Uterus (tissue), 4 donors: ENCODE measurements around the gene UBL3. TPM values are rescaled to one million over a fixed set of nuclear protein-coding genes. Genes with fewer than 3 reads are reported as not detected.

Source experiments
- DNase-seq, 2 donors: peaks; one replicate each; pipeline ENCODE4 v3.0.0-alpha.2; 2019 to 2020
- H3K27ac ChIP-seq, 2 donors: fragments of 200-600 bp; sonication (generic); 1 replicate in 1 of 2; 2 replicates in 1 of 2; pipeline ENCODE4 v1.5.1; 2016 to 2018
- H3K27me3 ChIP-seq, 2 donors: fragments of 200-600 bp; sonication (generic); one replicate each; pipeline ENCODE4 v1.5.1; 2018 to 2019; ENCODE audit warnings: control low read depth in 1 of 2
- H3K36me3 ChIP-seq, 2 donors: fragments of 200-600 bp; sonication (generic); one replicate each; pipeline ENCODE4 v1.5.1; 2019; ENCODE audit warnings: control low read depth in 1 of 2
- H3K4me1 ChIP-seq, 2 donors: fragments of 200-600 bp; sonication (generic); one replicate each; pipeline ENCODE4 v1.5.1; 2018 to 2019; ENCODE audit warnings: control low read depth in 1 of 2
- H3K4me3 ChIP-seq, 2 donors: fragments of 200-600 bp; sonication (generic); 1 replicate in 1 of 2; 2 replicates in 1 of 2; pipeline ENCODE4 v1.5.1; 2018 to 2019; ENCODE audit warnings: mild to moderate bottlenecking in 1 of 2
- H3K9me3 ChIP-seq, 2 donors: fragments of 200-600 bp; sonication (generic); one replicate each; pipeline ENCODE4 v1.5.1; 2019; ENCODE audit warnings: control low read depth in 1 of 2
- CTCF ChIP-seq, 4 experiments: fragments of 200-600 bp in 2 of 4; fragments of 450-650 bp in 2 of 4; sonication (generic) in 2 of 4; IDR thresholded peaks; one replicate each; pipeline ENCODE4 v1.5.1; 2016 to 2019; ENCODE audit warnings: antibody characterized with exemption in 4 of 4, mild to moderate bottlenecking in 2 of 4, moderate library complexity in 1 of 4
- POLR2A ChIP-seq, 2 donors: fragments of 450-650 bp; IDR thresholded peaks; one replicate each; pipeline ENCODE4 v1.6.1; 2016; ENCODE audit warnings: antibody characterized with exemption in 2 of 2, mild to moderate bottlenecking in 1 of 2, moderate library complexity in 1 of 2
- intact Hi-C: fragments of 100-400 bp; cut with DNase I; formaldehyde crosslinking; loops from one replicate; pipeline ENCODE4 v1.15.1; 2023; ENCODE audit warnings: low total_unique reads
- total RNA-seq, 4 donors: library from RNA; depleted of rRNA in 3 of 4; stranded (reverse); fragments of >200 nt in 3 of 4; gene quantifications; one replicate each; pipeline versions ENCODE4 v1.1.0 to v1.2.4, GENCODE V29; 2014 to 2023
- donor health status: DM: yes; HTN: yes; CAD: no.

UBL3 gene
- total RNA-seq, 4 donors from 2014 or later, result 30.2 to 59.7 (median 56.8) TPM

- Histone ChIP-seq H3K27ac (no peak overlapping the region), H3K4me1 (no peaks in the 10 kb centered on the region), H3K36me3 (no peaks in the 10 kb centered on the region), H3K9me3 (no peaks in the 10 kb centered on the region), H3K4me3 (no peak overlapping the region), H3K27me3 (no peaks in the 10 kb centered on the region)
- TF ChIP-seq CTCF (IDR thresholded peaks at IDR 0.05) (no peak), POLR2A (IDR thresholded peaks at IDR 0.05) (no peak)
- intact Hi-C loops, result no loop called here
- DNase-seq, result no peak
These were observed 100.3 kb downstream of the UBL3 start for GRCh38 chr13:29750183-29750530.

- H3K27me3 ChIP-seq, result no peaks in the 10 kb centered on the region
- H3K36me3 ChIP-seq, result no peaks in the 10 kb centered on the region
- DNase-seq, result no peak
- TF ChIP-seq POLR2A (IDR thresholded peaks at IDR 0.05), result no peak
- no peak for TF ChIP-seq CTCF (IDR thresholded peaks at IDR 0.05)
- no peaks in the 10 kb centered on the region for H3K9me3 ChIP-seq
- no peak overlapping the region for H3K27ac ChIP-seq
- intact Hi-C loops, result no loop called here
- H3K4me1 ChIP-seq, result no peaks in the 10 kb centered on the region
- no peak overlapping the region for H3K4me3 ChIP-seq
These were observed 100.8 kb downstream of the UBL3 start for GRCh38 chr13:29749401-29750182.

GRCh38 chr13:29748097-29748496 lies 102.3 kb downstream of the UBL3 start:
- TF ChIP-seq POLR2A (IDR thresholded peaks at IDR 0.05), result no peak
- no peak for TF ChIP-seq CTCF (IDR thresholded peaks at IDR 0.05)
- intact Hi-C loops, result no loop called here
- no peak overlapping the region for H3K27ac ChIP-seq
- no peaks in the 10 kb centered on the region for H3K27me3 ChIP-seq
- DNase-seq, result no peak
- H3K9me3 ChIP-seq, result no peaks in the 10 kb centered on the region
- H3K36me3 ChIP-seq, result no peaks in the 10 kb centered on the region
- H3K4me3 ChIP-seq, result no peak overlapping the region
- no peaks in the 10 kb centered on the region for H3K4me1 ChIP-seq

- no peak overlapping the region for H3K27ac ChIP-seq
- H3K9me3 ChIP-seq, result no peaks in the 10 kb centered on the region
- no peaks in the 10 kb centered on the region for H3K27me3 ChIP-seq
- H3K36me3 ChIP-seq, result no peaks in the 10 kb centered on the region
- H3K4me1 ChIP-seq, result no peaks in the 10 kb centered on the region
- intact Hi-C loops, result no loop called here
- no peak for TF ChIP-seq CTCF (IDR thresholded peaks at IDR 0.05)
- TF ChIP-seq POLR2A (IDR thresholded peaks at IDR 0.05), result no peak
- no peak for DNase-seq
- no peak overlapping the region for H3K4me3 ChIP-seq
These were observed 104.2 kb downstream of the UBL3 start for GRCh38 chr13:29746148-29746677.

GRCh38 chr13:29745704-29746103 lies 104.7 kb downstream of the UBL3 start:
- intact Hi-C loops, result no loop called here
- H3K27me3 ChIP-seq, result no peaks in the 10 kb centered on the region
- no peak for TF ChIP-seq CTCF (IDR thresholded peaks at IDR 0.05)
- TF ChIP-seq POLR2A (IDR thresholded peaks at IDR 0.05), result no peak

More at GRCh38 chr13:29745704-29746103, 104.7 kb downstream of the UBL3 start:
- Histone ChIP-seq H3K4me1 (no peaks in the 10 kb centered on the region), H3K27ac (no peak overlapping the region), H3K4me3 (no peak overlapping the region), H3K9me3 (no peaks in the 10 kb centered on the region), H3K36me3 (no peaks in the 10 kb centered on the region)
- no peak for DNase-seq
